ENCODE results near the gene GSDME.
"Not testable (repeated sequence)": the region's sequence is repeated elsewhere in the genome, so short reads cannot be mapped to it uniquely, and the experiment has no call there.

GSDME gene

DNA sequence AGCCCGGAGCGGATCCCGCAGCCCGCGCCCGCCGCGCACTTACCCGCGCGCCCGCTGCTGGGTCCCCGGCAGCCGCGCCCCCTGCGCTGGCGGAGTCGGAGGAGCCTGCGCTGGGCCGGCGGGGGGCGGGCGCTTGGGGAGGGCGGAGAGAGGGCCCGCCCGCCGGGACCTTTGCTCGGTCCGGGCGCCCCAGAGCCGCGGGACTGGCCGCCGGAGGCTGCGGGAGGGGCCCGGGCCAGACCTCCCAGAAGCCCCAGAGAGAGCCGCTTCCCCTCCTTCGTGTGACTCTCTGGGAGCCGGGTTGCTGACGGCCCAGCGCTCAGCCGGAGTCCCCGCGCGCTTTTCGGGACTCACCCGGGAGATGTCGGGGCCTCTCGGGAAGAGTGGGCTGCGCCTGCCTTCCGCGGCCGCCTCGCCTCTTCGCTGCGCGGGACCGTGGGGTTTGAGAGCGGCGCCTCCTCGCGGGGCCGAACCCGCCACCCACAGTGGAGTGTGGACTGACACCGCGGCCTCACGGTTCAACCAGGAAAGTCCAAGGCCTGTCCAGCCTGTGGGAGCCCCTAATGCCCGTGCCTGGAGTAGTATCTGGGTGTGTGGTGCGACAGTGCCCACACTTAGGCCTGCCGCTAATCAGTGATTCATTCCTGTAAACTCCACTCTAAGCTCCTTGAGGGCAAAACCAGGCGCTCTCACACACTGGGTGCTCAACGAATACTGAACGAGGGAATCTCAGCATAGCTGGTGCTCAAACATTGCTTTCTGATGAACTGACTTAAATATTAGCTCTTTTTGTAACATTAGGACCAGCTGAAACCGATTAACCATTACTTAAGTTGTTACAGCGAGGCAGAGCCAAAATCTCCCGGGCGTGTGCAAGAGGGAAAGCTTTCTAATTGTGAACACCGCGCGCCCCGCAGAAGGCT lies at the start of gene GSDME:
Gene GSDME (minus strand): TSS at position 112 of the 923 bp plus-strand sequence. CDS start 7,690 bp downstream, outside the sequence.
- peak; percentile 76 for DNase-seq

DNA sequence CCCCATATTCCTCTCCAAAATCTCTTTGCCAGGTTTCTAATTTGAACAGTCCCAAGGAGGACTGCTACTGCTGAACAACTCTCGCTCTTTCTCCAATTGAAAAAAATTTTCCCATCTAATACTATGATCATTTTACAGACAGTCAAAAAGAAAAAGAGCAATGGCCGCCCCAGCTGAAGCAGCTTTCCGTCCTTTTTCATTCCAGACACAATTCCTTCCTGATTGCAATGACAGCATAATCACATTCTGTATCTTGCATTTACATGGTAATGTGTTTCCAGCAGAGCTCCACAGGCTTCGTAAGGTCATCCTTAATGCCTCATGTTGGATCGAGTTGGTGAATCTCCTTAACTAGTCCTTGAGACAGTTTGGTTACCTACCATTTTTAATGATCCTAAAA lies 45.0 kb upstream of the GSDME start:
- DNase-seq = no peak

DNA sequence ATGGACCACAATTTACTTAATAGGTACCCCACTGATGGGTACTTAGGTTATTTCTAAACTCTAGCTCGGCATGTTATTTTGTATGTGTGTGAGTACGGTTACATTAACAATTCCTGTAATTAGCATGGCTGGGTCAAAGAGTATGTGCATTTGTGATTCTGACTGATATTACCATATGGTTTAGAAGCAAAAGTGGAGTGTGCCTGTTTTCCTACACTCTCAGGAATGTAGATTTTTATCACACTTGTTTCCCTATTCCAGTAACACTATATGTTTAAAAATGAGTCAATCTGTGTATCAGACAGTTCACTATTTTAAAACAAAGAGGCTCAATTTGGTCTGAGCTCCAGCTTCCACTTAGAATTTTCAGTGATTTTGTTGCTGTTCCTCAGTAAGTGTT lies 44.6 kb upstream of the GSDME start:
- no peak for DNase-seq

DNA sequence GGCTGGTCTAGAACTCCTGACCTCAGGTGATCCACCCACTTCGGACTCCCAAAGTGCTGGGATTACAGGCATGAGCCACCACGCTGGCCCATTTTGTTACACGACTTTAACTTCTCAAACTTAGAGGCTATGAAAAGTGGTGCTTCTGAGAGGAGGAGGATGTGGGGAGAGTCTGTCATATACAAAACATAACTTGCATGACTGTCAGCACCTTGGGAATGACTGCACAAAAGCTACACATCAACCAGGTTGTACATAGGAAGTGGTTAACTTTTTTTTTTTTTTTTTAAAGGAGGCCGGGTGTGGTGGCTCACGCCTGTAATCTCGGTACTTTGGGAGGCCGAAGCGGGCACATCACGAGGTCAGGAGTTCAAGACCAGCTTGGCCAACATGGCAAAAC lies 43.4 kb upstream of the GSDME start:
- no peak for DNase-seq

DNA sequence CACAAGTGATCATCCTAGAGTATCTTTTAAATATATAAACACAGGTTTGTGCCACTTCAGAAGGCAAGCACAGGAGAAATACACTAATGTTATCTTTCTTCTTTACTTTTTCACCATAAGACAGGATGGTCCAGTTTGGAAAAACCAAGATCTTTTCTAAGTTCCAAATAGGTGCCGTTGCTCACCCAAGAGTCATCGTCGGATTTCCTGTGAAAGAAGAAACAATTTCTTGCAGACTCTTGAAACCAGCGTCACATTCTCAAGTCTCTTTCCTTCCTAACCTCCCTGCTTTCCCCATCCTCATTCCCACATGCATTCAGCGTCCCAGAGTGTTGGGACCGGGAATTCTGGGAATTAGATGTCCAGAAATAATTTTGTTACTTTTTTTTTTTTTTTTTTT lies 42.8 kb upstream of the GSDME start:
- DNase-seq = no peak

DNA sequence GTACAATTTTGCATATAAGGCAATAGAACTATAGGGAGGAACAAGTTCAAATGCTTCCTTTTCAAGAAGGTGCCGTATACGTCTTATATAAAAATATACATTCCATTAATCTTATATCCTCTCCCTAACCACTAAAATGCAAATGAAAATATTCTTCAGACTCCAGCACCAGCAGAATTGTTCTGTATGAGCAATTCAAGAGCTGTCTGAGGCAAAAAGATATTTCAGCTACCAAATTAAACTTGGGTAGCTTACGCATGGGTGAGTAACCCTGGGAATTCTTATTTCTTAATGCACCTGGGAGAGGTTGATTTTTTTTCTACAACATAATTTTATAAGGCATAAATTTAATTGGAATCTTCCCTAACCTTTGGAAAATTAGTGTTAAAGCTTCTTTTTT lies 42.2 kb upstream of the GSDME start:
- DNase-seq = no peak

DNA sequence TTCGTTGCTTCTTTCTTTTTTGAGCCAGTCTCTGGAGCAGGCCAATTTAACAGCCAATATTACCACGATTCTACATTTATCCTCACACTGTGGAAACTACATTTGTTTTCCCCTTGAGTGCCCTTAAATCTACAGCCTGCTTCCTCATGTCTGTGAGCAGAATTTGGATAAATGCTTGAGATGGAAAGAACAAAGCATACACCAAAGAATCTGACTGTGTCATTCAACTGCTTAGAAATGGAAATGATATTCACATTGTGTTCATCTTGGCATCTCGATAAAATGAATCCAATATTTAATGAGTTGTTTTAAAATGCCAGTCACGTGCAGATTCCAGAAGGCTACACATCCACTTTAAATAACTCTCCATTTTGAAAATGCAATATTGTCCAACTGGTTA lies 41.0 kb upstream of the GSDME start:
- DNase-seq = no peak

DNA sequence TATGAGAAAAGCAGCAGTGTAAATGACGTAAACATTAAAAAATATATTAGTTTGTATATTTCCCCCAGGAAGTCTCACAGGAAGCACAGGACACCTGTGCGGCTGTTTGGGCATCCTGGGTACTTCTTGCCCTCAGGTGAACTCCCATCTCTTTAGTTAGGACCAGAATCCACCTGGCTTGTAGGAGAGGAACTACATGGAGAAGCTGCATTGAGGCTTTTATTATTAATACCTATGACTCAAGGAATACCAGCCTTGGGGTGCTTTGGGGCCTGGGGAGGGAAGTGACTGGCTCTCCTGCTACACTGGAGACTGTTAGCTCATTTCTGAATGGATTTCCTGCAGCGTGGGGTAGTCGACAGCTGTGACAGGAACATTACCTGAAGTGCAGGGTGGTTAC lies 40.0 kb upstream of the GSDME start:
- DNase-seq = no peak

DNA sequence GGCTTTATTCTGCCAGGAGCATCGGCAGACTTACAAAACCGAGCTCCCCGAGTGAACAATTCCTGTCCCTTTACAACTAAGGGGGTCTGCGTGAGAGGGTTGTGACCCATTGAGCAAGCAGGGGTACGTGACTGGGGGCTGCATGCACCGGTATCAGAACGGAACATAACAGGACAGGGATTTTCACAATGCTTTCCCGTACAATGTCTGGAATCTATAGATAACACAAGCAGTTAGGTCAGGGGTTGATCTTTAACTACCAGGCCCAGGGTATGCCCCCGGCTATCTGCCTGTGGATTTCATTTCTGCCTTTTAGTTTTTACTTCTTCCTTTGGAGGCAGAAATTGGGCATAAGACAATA lies 38.1 kb upstream of the GSDME start:
- no peak for DNase-seq

DNA sequence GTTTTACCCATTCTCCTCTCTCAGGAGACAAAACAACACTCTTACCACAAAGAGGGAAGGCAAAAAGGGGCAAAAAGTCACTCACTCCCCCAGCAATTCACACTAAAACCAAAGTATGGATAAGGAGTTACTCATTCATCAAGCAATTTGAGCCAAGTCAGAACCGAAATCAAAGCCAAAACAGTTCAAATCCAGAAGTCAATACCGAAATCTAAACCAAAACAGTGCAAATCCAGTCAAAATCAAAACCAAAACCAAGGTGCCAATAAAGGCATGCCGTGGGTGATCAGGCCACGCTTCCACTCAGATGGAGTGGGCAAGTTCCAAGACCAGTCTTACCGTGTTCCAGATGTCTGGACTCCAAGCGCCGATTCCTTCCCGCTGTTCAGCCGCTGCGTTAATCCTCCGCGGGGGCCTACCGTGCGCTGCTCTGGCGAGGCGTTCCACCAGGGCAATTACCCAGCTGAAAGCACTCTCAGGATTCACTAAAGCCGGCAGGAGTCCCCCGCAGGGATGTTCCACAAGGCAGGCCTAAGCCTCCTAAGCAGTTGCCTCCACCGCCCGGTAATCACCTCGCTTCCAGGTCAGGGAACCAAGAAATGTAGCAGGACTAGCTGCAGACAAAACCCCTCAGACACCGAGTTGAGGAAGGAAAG lies 37.6 kb upstream of the GSDME start:
- not testable (repeated sequence) for DNase-seq

DNA sequence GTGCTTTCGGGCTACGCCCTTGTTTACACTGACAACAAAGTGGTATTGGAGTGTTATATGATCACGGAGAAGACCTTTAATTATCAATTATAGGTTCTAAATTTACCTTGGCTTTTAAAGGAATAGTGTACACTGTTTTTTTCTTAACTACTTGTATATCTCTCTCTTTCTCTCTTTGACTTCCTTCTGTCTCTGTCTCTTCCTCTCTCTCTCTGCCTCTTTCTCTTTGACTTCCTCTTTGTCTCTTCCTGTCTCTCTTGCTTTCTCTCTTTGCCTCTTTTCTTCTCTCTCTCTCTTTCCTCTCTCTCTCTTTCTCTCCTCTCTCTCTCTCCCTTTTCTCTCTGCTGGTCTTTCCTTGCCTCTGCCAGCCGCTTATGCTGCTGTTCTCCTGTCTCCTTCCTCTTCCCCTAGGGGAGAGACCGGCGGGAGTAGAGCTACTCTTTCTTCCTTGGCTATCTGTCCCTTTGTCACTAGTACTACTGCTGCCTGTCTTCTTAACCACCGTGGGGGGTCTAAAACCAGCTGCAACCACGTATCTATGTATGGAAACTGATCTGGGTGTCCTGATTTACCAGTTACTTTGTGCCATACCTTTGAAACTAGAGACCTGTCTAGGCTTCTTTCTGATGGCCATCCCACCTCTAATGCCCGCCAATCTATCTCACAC lies 36.9 kb upstream of the GSDME start:
- DNase-seq = peak; percentile 12

DNA sequence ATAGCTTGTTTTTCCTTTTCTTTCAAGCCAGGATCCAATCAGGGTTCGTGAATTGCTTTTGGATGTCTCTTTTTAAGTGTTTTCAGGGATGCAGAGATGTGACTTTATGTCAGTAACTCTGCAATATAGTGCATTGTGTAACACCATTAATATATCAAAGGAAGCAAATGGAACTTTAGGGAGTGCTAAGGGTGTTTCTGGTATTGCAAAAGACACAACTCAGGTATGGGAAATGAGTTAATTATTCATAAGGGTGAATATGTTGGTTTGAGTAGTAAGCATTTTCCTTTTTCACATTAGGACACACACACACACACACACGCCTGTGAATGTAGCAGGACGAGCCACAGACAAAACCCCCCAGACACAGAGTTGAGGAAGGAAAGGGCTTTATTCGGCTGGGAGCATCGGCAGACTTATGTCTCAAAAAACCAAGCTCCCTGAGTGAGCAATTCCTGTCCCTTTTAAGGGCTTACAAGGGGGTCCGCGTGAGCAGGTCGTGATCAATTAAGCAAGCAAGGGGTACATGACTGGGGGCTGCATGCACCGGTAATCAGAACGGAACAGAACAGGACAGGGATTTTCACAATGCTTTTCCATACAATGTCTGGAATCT lies 31.8 kb upstream of the GSDME start:
- no peak for DNase-seq

DNA sequence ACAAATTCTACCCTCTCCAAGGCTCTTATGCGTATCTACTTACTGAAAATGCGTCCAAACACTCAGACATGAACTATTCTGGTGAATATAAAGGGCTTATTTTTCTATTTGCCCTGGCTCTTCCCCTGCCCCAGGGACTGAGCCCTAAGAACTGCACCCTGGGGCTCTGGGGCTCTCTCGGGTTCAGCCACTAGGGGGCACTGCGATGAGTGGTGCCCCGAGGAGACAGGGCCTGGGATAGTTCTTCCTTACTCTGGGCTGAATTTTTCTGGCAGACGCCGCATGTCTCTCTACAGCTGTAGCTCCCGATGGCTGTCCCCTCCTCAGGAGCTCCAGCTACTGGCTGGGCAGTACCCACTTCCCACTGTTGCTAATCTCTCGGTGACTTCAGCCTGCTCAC lies 30.8 kb upstream of the GSDME start:
- no peak for DNase-seq

DNA sequence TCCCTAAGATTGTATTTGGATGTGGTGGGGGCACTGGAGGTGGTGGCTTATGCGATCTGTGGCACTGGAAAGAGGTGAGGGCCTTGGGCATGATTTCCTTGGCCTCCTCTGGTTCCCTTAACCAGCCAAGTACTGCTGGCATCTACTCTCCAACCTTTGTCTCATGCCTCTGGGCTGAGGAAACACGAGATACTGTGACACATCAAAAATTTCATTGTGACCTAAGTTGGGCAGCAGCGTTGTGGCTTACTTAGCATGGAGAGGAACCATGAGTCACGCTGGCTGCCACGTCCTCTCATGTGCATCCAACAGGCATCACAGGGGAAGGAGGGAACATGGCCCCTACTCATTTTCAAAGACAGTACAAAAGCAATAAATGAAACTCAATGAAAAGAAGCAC lies 29.7 kb upstream of the GSDME start:
- no peak for DNase-seq

DNA sequence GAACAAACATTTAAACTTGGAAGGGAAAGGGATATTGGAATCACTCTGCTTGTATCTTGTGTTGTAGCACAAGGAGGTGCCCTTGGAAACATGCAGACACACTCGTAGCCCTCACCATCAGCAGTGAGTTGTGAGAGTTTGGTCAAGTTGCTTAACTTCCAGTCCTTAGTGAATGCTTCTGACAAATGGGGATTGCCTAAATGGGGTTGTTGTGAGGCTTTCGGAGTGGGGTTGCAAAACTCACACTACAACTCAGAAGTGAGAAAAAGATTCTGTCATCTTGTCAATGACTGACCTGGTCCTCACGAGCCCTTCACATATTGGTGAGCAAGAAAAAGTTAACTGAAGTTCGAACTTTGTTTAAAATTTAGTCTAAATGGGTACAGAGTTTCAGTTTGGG lies 29.0 kb upstream of the GSDME start:
- DNase-seq = no peak

DNA sequence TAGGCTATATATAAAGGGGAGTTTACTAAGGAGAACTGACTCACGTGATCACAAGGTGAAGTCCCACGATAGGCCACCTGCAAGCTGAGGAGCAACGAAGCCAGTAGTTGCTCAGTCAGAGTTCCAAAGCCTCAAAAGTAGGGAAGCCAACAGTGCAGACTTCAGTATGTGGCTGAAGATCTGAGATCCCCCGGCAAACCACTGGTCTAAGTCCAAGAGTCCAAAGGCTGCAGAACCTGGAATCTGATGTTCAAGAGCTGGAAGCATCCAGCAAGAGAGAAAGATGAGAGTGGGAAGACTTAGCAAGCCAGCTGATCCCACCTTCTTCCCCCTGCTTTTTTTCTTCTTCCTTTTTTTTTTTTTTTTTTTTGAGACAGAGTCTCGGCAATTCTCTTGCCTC lies 27.0 kb upstream of the GSDME start:
- DNase-seq = no peak

DNA sequence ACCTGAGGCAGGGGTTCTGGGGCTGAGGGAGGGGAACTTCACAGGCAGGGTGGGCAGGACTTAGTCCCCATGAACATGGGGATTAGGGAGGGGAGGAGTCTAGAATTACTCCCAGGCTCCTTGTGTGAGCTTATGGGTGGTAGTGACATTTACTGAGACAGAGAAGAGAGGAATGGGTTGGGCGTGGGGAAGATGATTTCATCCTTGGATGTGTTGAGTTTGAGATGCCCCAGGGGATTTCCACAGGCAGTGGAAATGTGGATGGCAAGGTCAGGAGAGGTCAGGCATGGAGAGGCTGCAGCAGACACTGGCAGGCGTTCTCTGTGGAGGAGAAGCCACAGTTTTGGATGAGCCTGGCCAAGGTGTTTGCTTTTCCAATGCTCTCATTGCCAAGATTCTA lies 26.4 kb upstream of the GSDME start:
- DNase-seq = no peak

DNA sequence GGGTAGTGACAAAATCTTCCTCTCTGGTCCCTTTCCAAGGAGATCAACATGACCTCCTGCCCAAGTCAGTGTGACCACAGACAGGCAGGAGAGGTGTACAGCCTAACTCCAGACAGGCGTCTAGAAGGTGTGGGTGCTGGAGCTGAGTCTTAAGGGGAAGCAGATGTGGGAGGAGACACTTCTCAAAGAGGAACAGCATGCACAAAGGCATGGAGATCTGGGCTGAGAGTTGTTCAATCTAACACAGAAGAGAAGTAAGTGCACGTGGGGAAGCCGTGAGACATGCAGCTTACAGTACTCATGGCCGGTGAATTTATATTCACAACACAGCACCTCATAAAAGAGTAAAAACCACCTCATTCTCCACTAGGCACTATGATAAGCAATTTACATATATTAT lies 23.8 kb upstream of the GSDME start:
- no peak for DNase-seq

DNA sequence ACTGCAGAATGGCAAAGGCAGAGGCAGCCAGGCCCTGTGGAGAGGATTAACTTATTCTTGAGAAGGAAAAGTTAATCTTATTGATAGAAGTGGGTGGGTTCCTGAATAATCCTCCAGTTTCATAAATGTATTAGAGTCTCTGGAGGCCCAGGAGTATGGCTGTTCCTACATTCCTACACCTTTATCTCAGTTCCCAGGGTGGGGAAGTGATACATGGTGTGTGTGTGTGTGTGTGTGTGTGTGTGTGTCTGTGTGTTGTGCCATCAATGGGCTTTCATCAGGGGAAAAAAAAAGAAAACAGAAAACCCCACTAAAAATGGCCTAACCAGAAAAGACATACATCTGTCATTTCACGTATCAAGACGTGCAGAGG lies 22.0 kb upstream of the GSDME start:
- no peak for DNase-seq

DNA sequence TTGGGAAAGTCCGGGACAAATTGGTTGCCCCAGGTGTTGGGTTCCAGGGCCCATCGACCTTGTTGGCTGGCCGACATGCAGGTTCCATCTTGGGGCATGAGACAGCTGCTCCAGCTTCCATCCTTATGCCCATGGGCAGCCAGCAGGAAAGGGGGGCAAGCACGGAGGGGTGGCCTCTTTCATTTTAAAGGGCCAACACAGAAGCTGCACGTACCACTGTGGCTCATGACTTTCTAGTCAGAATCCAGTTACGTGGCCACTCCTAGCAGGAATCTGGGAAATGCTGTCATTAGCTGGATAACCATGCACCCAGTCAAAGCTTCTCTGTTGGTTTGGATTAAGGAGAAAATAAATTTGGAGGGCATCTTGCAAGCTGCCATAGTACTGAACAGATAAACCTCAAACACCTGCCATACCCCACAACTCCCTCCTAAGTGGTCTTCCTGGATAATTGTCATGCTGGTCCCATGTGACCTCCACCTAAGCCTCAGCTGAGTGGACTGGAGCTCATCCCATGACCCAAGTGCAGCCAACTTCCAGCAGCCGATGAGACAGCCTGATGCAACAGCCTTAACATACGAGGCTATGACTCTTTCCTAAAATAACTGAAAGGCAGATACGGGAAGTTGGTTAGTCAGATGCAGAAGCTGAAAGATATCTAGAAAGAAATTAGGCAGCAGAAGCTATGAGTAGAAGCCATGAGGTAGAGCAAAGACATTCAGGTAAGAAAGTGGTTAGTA lies 21.4 kb upstream of the GSDME start:
- DNase-seq = no peak

DNA sequence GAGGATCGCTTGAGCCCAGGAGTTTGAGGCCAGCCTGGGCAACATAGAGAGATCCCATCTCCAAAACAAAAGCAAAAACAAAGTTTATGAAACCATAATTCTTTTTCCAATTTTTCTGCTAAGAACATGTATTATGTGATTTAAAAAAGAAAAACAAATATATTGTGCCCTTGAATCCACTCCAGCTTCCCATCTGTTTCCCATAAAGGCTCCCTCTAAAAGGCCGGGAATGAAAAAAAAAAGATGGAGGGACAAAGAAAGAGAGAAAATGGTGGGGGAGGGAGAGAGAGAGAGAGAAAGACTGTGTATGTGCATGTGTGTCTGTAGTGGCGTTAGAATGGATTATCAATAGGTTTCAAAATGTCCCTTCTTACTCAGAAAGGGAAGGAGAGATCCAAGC lies 20.5 kb upstream of the GSDME start:
- no peak for DNase-seq

DNA sequence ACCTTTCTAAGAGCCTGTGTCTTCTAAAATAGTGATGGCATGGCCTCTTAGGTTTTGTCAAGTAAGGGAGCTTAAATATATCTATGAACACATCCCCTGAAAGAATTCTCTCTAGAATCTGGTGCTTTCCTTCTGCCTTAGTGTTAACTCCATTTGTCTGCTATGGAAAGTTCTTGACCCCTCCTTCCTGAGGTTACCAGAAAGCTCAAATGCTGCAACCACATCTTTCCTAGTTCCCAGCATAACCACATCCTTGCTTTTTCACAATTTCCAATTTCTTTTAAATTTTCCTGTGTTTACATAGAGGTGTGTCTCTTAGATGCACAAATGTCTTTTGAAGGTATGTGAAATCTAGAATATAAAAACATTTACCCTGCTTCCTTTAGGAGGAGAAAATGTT lies 16.4 kb upstream of the GSDME start:
- DNase-seq = no peak

DNA sequence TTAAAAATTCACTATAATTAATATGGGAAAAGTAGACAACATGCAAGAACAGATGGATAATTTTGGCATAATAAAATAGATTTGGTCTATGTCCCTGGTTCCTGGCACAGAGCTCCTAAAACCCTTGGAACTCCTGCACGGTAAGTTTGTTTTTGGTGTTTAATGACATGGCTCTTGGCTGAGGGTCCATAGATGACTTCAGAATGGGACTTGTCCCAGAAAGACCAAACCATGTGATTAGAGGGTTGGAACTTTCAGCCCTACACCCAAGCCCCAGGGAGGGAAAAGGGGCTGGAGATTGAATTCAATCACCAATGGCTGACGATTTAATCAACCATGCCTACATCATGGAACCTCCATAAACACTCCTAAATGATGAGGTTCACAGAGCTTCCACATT lies 12.6 kb upstream of the GSDME start:
- DNase-seq = no peak

Data from NCI-H146 (cell line).